Smooth muscle cell (in vitro differentiated cells): Measurements from ENCODE around the gene PPP4R2. TPM values are rescaled to one million over a fixed set of nuclear protein-coding genes. Genes with fewer than 3 reads are reported as not detected.
"Not testable (repeated sequence)": the region's sequence is repeated elsewhere in the genome, so short reads cannot be mapped to it uniquely, and the experiment has no call there.

Source experiments
- DNase-seq: peaks from one replicate; lab custom pipeline; 2025; ENCODE audit not compliant: unreplicated experiment; lab: John Stamatoyannopoulos, UW
- H2AFZ ChIP-seq: fragments of 200-600 bp; sonication (generic); 2 replicates; pipeline ENCODE4 v1.6.0; 2016; ENCODE audit warnings: antibody characterized with exemption, low read depth, mild to moderate bottlenecking
- H3F3A ChIP-seq: fragments of 200-600 bp; sonication (generic); 2 replicates; pipeline ENCODE4 v1.6.0; 2017; ENCODE audit warnings: antibody characterized with exemption, low read depth
- H3K27ac ChIP-seq: fragments of 200-600 bp; sonication (generic); 2 replicates; pipeline ENCODE4 v1.5.1; 2016; ENCODE audit warnings: low read depth, mild to moderate bottlenecking
- H3K27me3 ChIP-seq: fragments of 200-600 bp; sonication (generic); 2 replicates; pipeline ENCODE4 v1.6.1; 2016; ENCODE audit warnings: low read depth, mild to moderate bottlenecking
- H3K36me3 ChIP-seq: fragments of 200-600 bp; sonication (generic); 2 replicates; pipeline ENCODE4 v1.5.1; 2016; ENCODE audit warnings: low read depth
- H3K4me1 ChIP-seq: fragments of 200-600 bp; sonication (generic); 2 replicates; pipeline ENCODE4 v1.5.1; 2016; ENCODE audit warnings: low read depth
- H3K4me2 ChIP-seq: fragments of 200-600 bp; sonication (generic); 2 replicates; pipeline ENCODE4 v1.6.0; 2016; ENCODE audit warnings: mild to moderate bottlenecking
- H3K4me3 ChIP-seq: fragments of 200-600 bp; sonication (generic); 2 replicates; pipeline ENCODE4 v1.5.1; 2016; ENCODE audit warnings: mild to moderate bottlenecking
- H3K79me2 ChIP-seq: fragments of 200-600 bp; sonication (generic); 2 replicates; pipeline ENCODE4 v1.6.0; 2016; ENCODE audit warnings: low read depth, mild to moderate bottlenecking
- H3K9ac ChIP-seq: fragments of 200-600 bp; sonication (generic); 2 replicates; pipeline ENCODE4 v1.6.0; 2016; ENCODE audit warnings: low read depth
- H3K9me3 ChIP-seq: fragments of 200-600 bp; sonication (generic); replicated peaks from 2 replicates; pipeline ENCODE4 v1.5.1; 2016; ENCODE audit warnings: low read depth
- H4K20me1 ChIP-seq: fragments of 200-600 bp; sonication (generic); 2 replicates; pipeline ENCODE4 v1.6.0; 2016; ENCODE audit warnings: low read depth
- CTCF ChIP-seq: fragments of 200-600 bp; sonication (generic); IDR thresholded peaks from 2 replicates; pipeline ENCODE4 v1.5.1; 2017; ENCODE audit warnings: borderline replicate concordance, mild to moderate bottlenecking, antibody characterized with exemption; ENCODE audit not compliant: insufficient read depth, poor library complexity, severe bottlenecking
- WGBS: methylation state at CpG from one replicate; pipeline ENCODE4 v1.1.7; 2016; ENCODE audit warnings: low lambda C conversion rate; 5-methylcytosine and 5-hydroxymethylcytosine counted together
- polyA plus RNA-seq: library from polyadenylated mRNA; unstranded; fragments of >200 nt; fragmentation: Nextera tagmentation; extraction: Ambion mirVana; gene quantifications from 2 replicates; pipeline ENCODE4 v1.2.1, GENCODE V29; 2016
- total RNA-seq: library from RNA; depleted of rRNA; stranded (reverse); fragments of >200 nt; gene quantifications from 2 replicates; pipeline ENCODE4 v1.2.3, GENCODE V29; 2014

Gene PPP4R2
- total and polyA plus RNA-seq, 2 experiments from 2014 or later = 34.6 to 52.2 TPM

GRCh38 chr3:72998466-72998865 lies 1.9 kb downstream of the PPP4R2 start:
- peaks cover 29% of the 10 kb centered on the region for H3K4me1 ChIP-seq

GRCh38 chr3:72999951-73000350 lies 3.3 kb downstream of the PPP4R2 start:
- Histone ChIP-seq H3K4me1 (peaks cover 29% of the 10 kb centered on the region), H3K4me3 (peak overlapping the region; percentile 99), H3K9me3 (no peaks in the 10 kb centered on the region), H3K27ac (peak overlapping the region; percentile 97), H3K79me2 (no peaks in the 10 kb centered on the region), H3K36me3 (no peaks in the 10 kb centered on the region), H3F3A (peaks cover 5% of the 10 kb centered on the region), H2AFZ (no peak overlapping the region), H3K9ac (peak overlapping the region; percentile 26), H4K20me1 (peaks cover 77% of the 10 kb centered on the region), H3K27me3 (no peaks in the 10 kb centered on the region), H3K4me2 (peak overlapping the region; percentile 99)
- DNase-seq = no peak
- WGBS = 65% methylated on average over 2 of the region's 2 CpGs
- TF ChIP-seq CTCF = no peak

More at GRCh38 chr3:72998466-72998865, 1.9 kb downstream of the PPP4R2 start:
- H3K27me3 ChIP-seq = no peaks in the 10 kb centered on the region
- no peak overlapping the region for H2AFZ ChIP-seq
- H3K27ac ChIP-seq = peak overlapping the region; percentile 97
- H3F3A ChIP-seq = peaks cover 5% of the 10 kb centered on the region
- TF ChIP-seq CTCF = no peak
- H3K4me2 ChIP-seq = peak overlapping the region; percentile 99
- H3K79me2 ChIP-seq = no peaks in the 10 kb centered on the region
- H3K4me3 ChIP-seq = peak overlapping the region; percentile 99
- H3K9me3 ChIP-seq = no peaks in the 10 kb centered on the region
- H3K36me3 ChIP-seq = no peaks in the 10 kb centered on the region
- H4K20me1 ChIP-seq = peaks cover 62% of the 10 kb centered on the region
- DNase-seq = no peak
- WGBS = 12% methylated on average over 4 of the region's 4 CpGs
- H3K9ac ChIP-seq = peak overlapping the region; percentile 98

- H3K27me3 ChIP-seq, H2AFZ ChIP-seq, H3K9me3 ChIP-seq, DNase-seq, H3K9ac ChIP-seq, H3K27ac ChIP-seq, H3F3A ChIP-seq, H3K4me2 ChIP-seq, H3K36me3 ChIP-seq, H3K4me3 ChIP-seq, H3K79me2 ChIP-seq: not testable (repeated sequence)
- H3K4me1 ChIP-seq = peaks cover 23% of the 10 kb centered on the region
- 89% methylated on average over 8 of the region's 8 CpGs for WGBS
- H4K20me1 ChIP-seq = peaks cover 100% of the 10 kb centered on the region
Measured at GRCh38 chr3:73003050-73003449, 6.4 kb downstream of the PPP4R2 start.

GRCh38 chr3:73004316-73004715 lies 7.7 kb downstream of the PPP4R2 start:
- Histone ChIP-seq H3K36me3 (no peaks in the 10 kb centered on the region), H3K27ac (no peak overlapping the region), H3K9me3 (no peaks in the 10 kb centered on the region), H3K79me2 (no peaks in the 10 kb centered on the region), H3K4me3 (no peak overlapping the region), H2AFZ (no peak overlapping the region), H3F3A (peaks cover 5% of the 10 kb centered on the region), H3K4me1 (peaks cover 14% of the 10 kb centered on the region), H4K20me1 (peaks cover 100% of the 10 kb centered on the region), H3K4me2 (no peak overlapping the region), H3K27me3 (no peaks in the 10 kb centered on the region), H3K9ac (no peak overlapping the region)
- no peak for TF ChIP-seq CTCF
- WGBS = 85% methylated on average over 4 of the region's 4 CpGs
- no peak for DNase-seq
